Activated CD4-positive, alpha-beta memory T cell treated with anti-CD3 and anti-CD28 coated beads for 36 hours (primary cell): Measurements from ENCODE around the gene EFS. TPM values are rescaled to one million over a fixed set of nuclear protein-coding genes. Genes with fewer than 3 reads are reported as not detected.
A peak's percentile ranks its signal among the peaks of the same experiment; 100 is the strongest.
"Not testable (repeated sequence)": the region's sequence is repeated elsewhere in the genome, so short reads cannot be mapped to it uniquely, and the experiment has no call there.

Experiments used
- CTCF ChIA-PET: fragments of 350-600 bp; sonication (Branson Sonifier 250); formaldehyde crosslinking; loops from one replicate; lab custom pipeline; 2021; ENCODE audit warnings: antibody characterized with exemption, inconsistent platforms; lab: Charles Lee
- POLR2A ChIA-PET: fragments of 350-600 bp; sonication (Branson Sonifier 250); formaldehyde crosslinking; loops from one replicate; lab custom pipeline; 2021; ENCODE audit warnings: antibody characterized with exemption; lab: Charles Lee
- DNase-seq: peaks from one replicate; pipeline ENCODE4 v3.0.0-alpha.2; 2020
- H3K27ac Mint-ChIP-seq: one replicate; pipeline ENCODE4 v1.8.0; 2021; ENCODE audit warnings: mixed read lengths
- H3K27me3 Mint-ChIP-seq: one replicate; pipeline ENCODE4 v1.8.0; 2021; ENCODE audit warnings: mixed read lengths
- H3K36me3 Mint-ChIP-seq: one replicate; pipeline ENCODE4 v1.8.0; 2021; ENCODE audit warnings: mixed read lengths
- H3K4me1 Mint-ChIP-seq: one replicate; pipeline ENCODE4 v1.8.0; 2021; ENCODE audit warnings: low read depth, mixed read lengths
- H3K4me3 Mint-ChIP-seq: one replicate; pipeline ENCODE4 v1.8.0; 2021; ENCODE audit warnings: mild to moderate bottlenecking, mixed read lengths
- H3K9me3 Mint-ChIP-seq: one replicate; pipeline ENCODE4 v1.8.0; 2021; ENCODE audit warnings: mixed read lengths
- intact Hi-C: fragments of 100-400 bp; cut with micrococcal nuclease; formaldehyde crosslinking; loops from one replicate; pipeline ENCODE4 v1.15.1; 2023
- total RNA-seq, 2 experiments: library from RNA; stranded (reverse); gene quantifications; one replicate each; pipeline ENCODE4 v1.2.3, GENCODE V29; 2021

EFS gene
- total RNA-seq, 2 experiments from 2014 or later: not detected

GRCh38 chr14:23327947-23328744 lies 36.8 kb downstream of the EFS start:
- POLR2A ChIA-PET: interaction anchor here (0.6 to 1.1 kb wide), 2 partner anchors 26 to 321 kb away, joined by 3 read pairs; partner anchors contain the start of gene PPP1R3E
- DNase-seq: peak; percentile 78
- no peak overlapping the region for H3K4me3 Mint-ChIP-seq
- intact Hi-C loops: loop anchor here (1.0 to 5.0 kb wide), 4 partner anchors 34 to 141 kb away; partner anchors contain the start of gene NGDN
- peaks cover 16% of the 10 kb centered on the region for H3K36me3 Mint-ChIP-seq
- CTCF ChIA-PET: interaction anchor here (1.0 to 5.9 kb wide), 6 partner anchors 8 to 235 kb away, joined by 3 to 108 read pairs (median 4); no protein-coding TSS in a partner anchor
- H3K9me3 Mint-ChIP-seq: no peaks in the 10 kb centered on the region
- H3K27me3 Mint-ChIP-seq: peaks cover 3% of the 10 kb centered on the region
- H3K27ac Mint-ChIP-seq: no peak overlapping the region
- H3K4me1 Mint-ChIP-seq: peaks cover 13% of the 10 kb centered on the region

DNA sequence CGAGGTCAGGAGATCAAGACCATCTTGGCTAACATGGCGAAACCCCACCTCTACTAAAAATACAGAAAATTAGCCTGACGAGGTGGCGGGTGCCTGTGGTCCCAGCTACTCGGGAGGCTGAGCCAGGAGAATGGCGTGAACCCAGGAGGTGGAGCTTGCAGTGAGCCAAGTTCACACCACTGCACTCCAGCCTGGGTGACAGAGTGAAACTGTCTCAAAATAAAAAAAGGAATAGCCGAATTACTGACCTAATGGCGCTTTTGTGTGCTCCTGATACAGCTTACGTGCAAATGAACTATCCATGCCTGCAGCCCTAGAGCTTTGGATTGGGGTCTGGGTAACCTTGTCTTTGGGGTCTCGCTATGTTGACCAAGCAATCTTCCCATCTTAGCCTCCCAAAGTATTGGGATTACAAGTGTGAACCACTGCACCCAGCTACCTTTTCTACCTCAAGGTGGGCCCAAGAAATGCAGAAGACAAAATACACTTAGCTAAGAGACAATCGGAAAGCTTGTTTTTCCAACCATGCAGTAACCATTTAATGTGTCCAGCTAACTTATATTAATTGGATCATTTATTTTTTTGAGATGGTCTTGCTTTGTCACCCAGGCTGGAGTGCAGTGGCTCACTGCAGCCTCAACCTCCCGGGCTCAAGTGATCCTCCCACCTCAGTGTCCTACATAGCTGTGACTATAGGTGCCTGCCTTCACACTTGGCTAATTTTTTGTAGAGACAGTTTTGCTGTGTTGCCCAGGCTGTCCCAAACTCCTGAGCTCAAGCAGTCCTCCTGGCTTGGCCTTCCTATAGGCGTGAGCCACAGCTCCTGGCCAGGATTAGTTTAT lies 38.3 kb downstream of the EFS start:
- H3K27me3 Mint-ChIP-seq: peaks cover 3% of the 10 kb centered on the region
- POLR2A ChIA-PET: interaction anchor here (0.6 to 1.7 kb wide), 6 partner anchors 40 to 320 kb away, joined by 3 to 5 read pairs (median 3); no protein-coding TSS in a partner anchor
- H3K4me1 Mint-ChIP-seq: peaks cover 21% of the 10 kb centered on the region
- CTCF ChIA-PET: interaction anchor here (0.9 to 5.9 kb wide), 17 partner anchors 9 to 237 kb away, joined by 3 to 108 read pairs (median 4); partner anchors contain the start of genes ACIN1, C14orf119 and HOMEZ
- H3K4me3 Mint-ChIP-seq: no peak overlapping the region
- intact Hi-C loops: loop anchor here (5.0 kb wide), 1 partner anchor 36 kb away; no protein-coding TSS in a partner anchor
- H3K36me3 Mint-ChIP-seq: peaks cover 24% of the 10 kb centered on the region
- DNase-seq: no peak
- H3K9me3 Mint-ChIP-seq: no peaks in the 10 kb centered on the region
- H3K27ac Mint-ChIP-seq: no peak overlapping the region

DNA sequence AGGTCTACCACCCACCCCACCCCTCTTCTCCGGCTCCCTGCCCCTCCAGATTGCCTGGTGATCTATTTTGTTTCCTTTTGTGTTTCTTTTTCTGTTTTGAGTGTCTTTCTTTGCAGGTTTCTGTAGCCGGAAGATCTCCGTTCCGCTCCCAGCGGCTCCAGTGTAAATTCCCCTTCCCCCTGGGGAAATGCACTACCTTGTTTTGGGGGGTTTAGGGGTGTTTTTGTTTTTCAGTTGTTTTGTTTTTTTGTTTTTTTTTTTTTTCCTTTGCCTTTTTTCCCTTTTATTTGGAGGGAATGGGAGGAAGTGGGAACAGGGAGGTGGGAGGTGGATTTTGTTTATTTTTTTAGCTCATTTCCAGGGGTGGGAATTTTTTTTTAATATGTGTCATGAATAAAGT lies 39.2 kb downstream of the EFS start:
- ChIA-PET POLR2A (interaction anchor here (1.2 to 1.7 kb wide), 2 partner anchors 53 to 55 kb away, joined by 3 to 5 read pairs; no protein-coding TSS in a partner anchor), CTCF (interaction anchor here (0.9 to 5.9 kb wide), 5 partner anchors 34 to 234 kb away, joined by 3 to 108 read pairs (median 6); partner anchors contain the start of gene HOMEZ)
- H3K4me1 Mint-ChIP-seq: peaks cover 21% of the 10 kb centered on the region
- not testable (repeated sequence) for H3K4me3 Mint-ChIP-seq, H3K27me3 Mint-ChIP-seq, H3K9me3 Mint-ChIP-seq, DNase-seq, H3K27ac Mint-ChIP-seq
- intact Hi-C loops: loop anchor here (5.0 kb wide), 1 partner anchor 37 kb away; no protein-coding TSS in a partner anchor
- peaks cover 24% of the 10 kb centered on the region for H3K36me3 Mint-ChIP-seq

DNA sequence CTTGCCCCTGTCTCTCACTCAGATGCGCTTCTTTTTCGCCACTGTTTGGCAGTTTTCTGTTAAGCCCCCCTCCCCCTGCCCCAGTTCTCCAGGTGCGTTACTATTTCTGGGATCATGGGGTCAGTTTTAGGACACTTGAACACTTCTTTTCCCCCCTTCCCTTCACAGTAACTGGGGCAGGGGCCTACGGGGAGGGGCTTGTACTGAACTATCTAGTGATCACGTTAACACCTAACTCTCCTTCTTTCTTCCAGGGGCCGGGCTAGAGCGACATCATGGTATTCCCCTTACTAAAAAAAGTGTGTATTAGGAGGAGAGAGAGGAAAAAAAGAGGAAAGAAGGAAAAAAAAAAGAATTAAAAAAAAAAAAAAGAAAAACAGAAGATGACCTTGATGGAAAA lies 40.0 kb downstream of the EFS start:
- H3K27me3 Mint-ChIP-seq: no peaks in the 10 kb centered on the region
- H3K9me3 Mint-ChIP-seq: no peaks in the 10 kb centered on the region

GRCh38 chr14:23324455-23324846 lies 40.5 kb downstream of the EFS start:
- ChIA-PET POLR2A (no interaction called here), CTCF (interaction anchor here (1.1 to 4.8 kb wide), 2 partner anchors 23 to 56 kb away, joined by 3 to 76 read pairs; partner anchors contain the start of gene PPP1R3E)
- H3K4me1 Mint-ChIP-seq: peaks cover 29% of the 10 kb centered on the region
- DNase-seq: no peak
- intact Hi-C loops: no loop called here
- no peak overlapping the region for H3K4me3 Mint-ChIP-seq
- no peaks in the 10 kb centered on the region for H3K9me3 Mint-ChIP-seq
- H3K27me3 Mint-ChIP-seq: no peaks in the 10 kb centered on the region
- peaks cover 24% of the 10 kb centered on the region for H3K36me3 Mint-ChIP-seq
- H3K27ac Mint-ChIP-seq: no peak overlapping the region

More for the DNA sequence above, 40.0 kb downstream of the EFS start:
- ChIA-PET CTCF (interaction anchor here (1.1 kb wide), 1 partner anchor 55 kb away, joined by 3 read pairs; no protein-coding TSS in a partner anchor), POLR2A (interaction anchor here (1.2 kb wide), 1 partner anchor 56 kb away, joined by 3 read pairs; no protein-coding TSS in a partner anchor)
- intact Hi-C loops: loop anchor here (5.0 kb wide), 1 partner anchor 37 kb away; no protein-coding TSS in a partner anchor
- H3K4me3 Mint-ChIP-seq: no peak overlapping the region
- no peak for DNase-seq
- H3K27ac Mint-ChIP-seq: no peak overlapping the region
- peaks cover 24% of the 10 kb centered on the region for H3K36me3 Mint-ChIP-seq
- H3K4me1 Mint-ChIP-seq: peaks cover 24% of the 10 kb centered on the region

DNA sequence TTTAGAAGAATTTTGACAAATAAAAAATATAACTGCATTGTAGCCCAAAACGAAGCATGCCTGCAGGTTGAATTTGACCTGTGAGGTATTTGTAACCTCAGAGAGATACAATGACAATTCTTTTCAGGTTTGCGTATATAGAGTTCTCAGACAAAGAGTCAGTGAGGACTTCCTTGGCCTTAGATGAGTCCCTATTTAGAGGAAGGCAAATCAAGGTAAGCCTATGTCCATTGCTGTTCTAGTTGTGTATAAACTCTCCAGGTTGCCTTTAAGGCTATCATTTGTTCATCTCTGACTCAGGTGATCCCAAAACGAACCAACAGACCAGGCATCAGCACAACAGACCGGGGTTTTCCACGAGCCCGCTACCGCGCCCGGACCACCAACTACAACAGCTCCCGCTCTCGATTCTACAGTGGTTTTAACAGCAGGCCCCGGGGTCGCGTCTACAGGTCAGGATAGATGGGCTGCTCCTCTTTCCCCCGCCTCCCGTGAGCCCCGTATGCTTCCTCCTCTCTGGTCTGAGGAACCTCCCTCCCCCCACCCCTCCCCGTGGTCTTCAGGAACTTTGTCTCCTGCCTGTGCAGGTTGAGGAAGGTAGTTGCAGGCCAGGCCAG lies 41.0 kb downstream of the EFS start:
- Mint-ChIP-seq H3K4me1 (peaks cover 29% of the 10 kb centered on the region), H3K27ac (no peak overlapping the region), H3K36me3 (peaks cover 24% of the 10 kb centered on the region), H3K9me3 (no peaks in the 10 kb centered on the region), H3K4me3 (no peak overlapping the region), H3K27me3 (no peaks in the 10 kb centered on the region)
- intact Hi-C loops: loop anchor here (2.0 kb wide), 1 partner anchor 233 kb away; the partner anchor contains the start of gene THTPA
- DNase-seq: no peak
- POLR2A ChIA-PET: no interaction called here
- CTCF ChIA-PET: interaction anchor here (1.1 to 4.8 kb wide), 4 partner anchors 23 to 232 kb away, joined by 3 to 76 read pairs (median 12); partner anchors contain the start of gene PPP1R3E

GRCh38 chr14:23322568-23323517 lies 42.1 kb downstream of the EFS start:
- intact Hi-C loops: loop anchor here (2.0 kb wide), 1 partner anchor 234 kb away; the partner anchor contains the start of gene THTPA
- peak overlapping the region; percentile 89 for H3K27ac Mint-ChIP-seq
- H3K9me3 Mint-ChIP-seq: no peaks in the 10 kb centered on the region
- peak overlapping the region; percentile 78 for H3K4me3 Mint-ChIP-seq
- H3K27me3 Mint-ChIP-seq: no peaks in the 10 kb centered on the region
- ChIA-PET POLR2A (interaction anchor here (0.6 to 4.5 kb wide), 9 partner anchors 8 to 1128 kb away, joined by 3 to 102 read pairs (median 4); partner anchors contain the start of genes ACIN1, C14orf119, HOMEZ and PPP1R3E), CTCF (interaction anchor here (0.6 to 4.8 kb wide), 14 partner anchors 10 to 265 kb away, joined by 3 to 76 read pairs (median 8); partner anchors contain the start of genes CDH24, HOMEZ, PPP1R3E and ZFHX2)
- no peak for DNase-seq
- H3K36me3 Mint-ChIP-seq: peaks cover 24% of the 10 kb centered on the region
- peaks cover 23% of the 10 kb centered on the region for H3K4me1 Mint-ChIP-seq

- DNase-seq: peak; percentile 86
- Mint-ChIP-seq H3K36me3 (peaks cover 24% of the 10 kb centered on the region), H3K4me1 (peaks cover 23% of the 10 kb centered on the region), H3K9me3 (no peaks in the 10 kb centered on the region), H3K27ac (peak overlapping the region; percentile 89), H3K27me3 (no peaks in the 10 kb centered on the region), H3K4me3 (peak overlapping the region; percentile 78)
- ChIA-PET CTCF (interaction anchor here (0.6 to 4.8 kb wide), 20 partner anchors 11 to 920 kb away, joined by 3 to 76 read pairs (median 5); partner anchors contain the start of genes CDH24, HOMEZ, PPP1R3E and TINF2), POLR2A (interaction anchor here (0.6 to 4.5 kb wide), 11 partner anchors 9 to 1129 kb away, joined by 3 to 102 read pairs (median 4); partner anchors contain the start of genes ACIN1, C14orf119, HOMEZ and PPP1R3E)
- intact Hi-C loops: loop anchor here (1.0 to 2.0 kb wide), 7 partner anchors 21 to 792 kb away; partner anchors contain the start of genes ACIN1, C14orf119, DCAF11 and HOMEZ
Measured at GRCh38 chr14:23321572-23322547, 43.1 kb downstream of the EFS start.
